Effector CD4-positive, alpha-beta T cell (primary cell): ENCODE results near the gene IGDCC3.

Experiments used
- DNase-seq: peaks from one replicate; pipeline ENCODE4 v3.0.0-alpha.2; 2020

Gene IGDCC3

GRCh38 chr15:65318870-65319356 is 58.9 kb downstream of the IGDCC3 start:
- peak; percentile 63 for DNase-seq

- no peak for DNase-seq
These were observed 65.3 kb downstream of the IGDCC3 start for GRCh38 chr15:65312400-65312916.

- DNase-seq, result no peak
These were observed 66.0 kb downstream of the IGDCC3 start for GRCh38 chr15:65311760-65312159.

GRCh38 chr15:65310431-65311137 is 67.2 kb downstream of the IGDCC3 start:
- DNase-seq, result no peak

- no peak for DNase-seq
These were observed 67.9 kb downstream of the IGDCC3 start for GRCh38 chr15:65309882-65310418.

- no peak for DNase-seq
These were observed 69.8 kb downstream of the IGDCC3 start for GRCh38 chr15:65307978-65308377.

GRCh38 chr15:65306551-65306950 is 71.3 kb downstream of the IGDCC3 start:
- no peak for DNase-seq

GRCh38 chr15:65305776-65306175 is 72.0 kb downstream of the IGDCC3 start:
- no peak for DNase-seq

GRCh38 chr15:65305150-65305758 is 72.5 kb downstream of the IGDCC3 start:
- DNase-seq, result no peak

- peak; percentile 69 for DNase-seq
These were observed 73.2 kb downstream of the IGDCC3 start, which contains the start of gene RNU5B-1 for GRCh38 chr15:65304381-65305149. RNU5B-1 (plus strand) TSS chr15:65304677.

GRCh38 chr15:65303687-65304380 is 74.0 kb downstream of the IGDCC3 start:
- DNase-seq, result no peak

- no peak for DNase-seq
These were observed 75.7 kb downstream of the IGDCC3 start for GRCh38 chr15:65302061-65302460.

- DNase-seq, result no peak
These were observed 76.8 kb downstream of the IGDCC3 start for GRCh38 chr15:65300924-65301441.

GRCh38 chr15:65298731-65299130 is 79.1 kb downstream of the IGDCC3 start:
- DNase-seq, result no peak

GRCh38 chr15:65292938-65293518 is 84.8 kb downstream of the IGDCC3 start:
- no peak for DNase-seq

- no peak for DNase-seq
These were observed 87.6 kb downstream of the IGDCC3 start for GRCh38 chr15:65290228-65290627.

- no peak for DNase-seq
These were observed 88.4 kb downstream of the IGDCC3 start for GRCh38 chr15:65289261-65289854.

GRCh38 chr15:65287520-65287855 is 90.3 kb downstream of the IGDCC3 start:
- no peak for DNase-seq

GRCh38 chr15:65286704-65287519 is 90.9 kb downstream of the IGDCC3 start, which contains the start of gene PARP16:
PARP16 (minus strand) TSS chr15:65286883; CDS start chr15:65286426, 457 bp downstream.
- peak; percentile 87 for DNase-seq

GRCh38 chr15:65286069-65286703 is 91.6 kb downstream of the IGDCC3 start:
- DNase-seq, result no peak
